GM23248 (cell line): ENCODE data around the gene SLC5A5.

Source experiments
- EZH2 ChIP-seq: fragments of 200-600 bp; sonication (generic); IDR thresholded peaks from 2 replicates; pipeline ENCODE4 v1.6.1; 2018; ENCODE audit warnings: antibody characterized with exemption, mild to moderate bottlenecking; ENCODE audit not compliant: insufficient read depth, poor library complexity, severe bottlenecking
- EZH2phosphoT487 ChIP-seq: fragments of 200-600 bp; sonication (generic); IDR thresholded peaks from 2 replicates; pipeline ENCODE4 v1.6.1; 2018; ENCODE audit warnings: antibody characterized with exemption, moderate library complexity, mild to moderate bottlenecking, low read depth; ENCODE audit not compliant: insufficient read depth

DNA sequence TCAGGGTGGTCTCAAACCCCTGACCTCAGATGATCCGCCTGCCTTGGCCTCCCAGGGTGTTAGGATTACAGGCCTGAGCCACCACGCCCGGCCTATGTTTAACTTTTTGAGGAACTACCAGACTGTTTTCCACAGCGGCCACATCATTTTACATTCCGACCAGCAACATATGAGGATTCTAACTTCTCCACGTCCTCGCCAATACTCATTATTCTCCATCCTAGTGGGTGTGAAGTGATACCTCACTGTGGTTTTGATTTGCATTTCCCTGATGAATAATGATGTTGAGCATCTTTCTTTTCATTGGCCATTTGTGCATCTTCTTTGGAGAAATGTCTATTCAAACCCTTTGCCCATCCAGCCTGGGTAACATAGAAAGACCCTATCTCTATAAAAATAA, 14.8 kb downstream of the SLC5A5 start:
- no peak for TF ChIP-seq EZH2
- no peak for TF ChIP-seq EZH2phosphoT487
